ENCODE results near the gene INTS3.

Gene INTS3

DNA sequence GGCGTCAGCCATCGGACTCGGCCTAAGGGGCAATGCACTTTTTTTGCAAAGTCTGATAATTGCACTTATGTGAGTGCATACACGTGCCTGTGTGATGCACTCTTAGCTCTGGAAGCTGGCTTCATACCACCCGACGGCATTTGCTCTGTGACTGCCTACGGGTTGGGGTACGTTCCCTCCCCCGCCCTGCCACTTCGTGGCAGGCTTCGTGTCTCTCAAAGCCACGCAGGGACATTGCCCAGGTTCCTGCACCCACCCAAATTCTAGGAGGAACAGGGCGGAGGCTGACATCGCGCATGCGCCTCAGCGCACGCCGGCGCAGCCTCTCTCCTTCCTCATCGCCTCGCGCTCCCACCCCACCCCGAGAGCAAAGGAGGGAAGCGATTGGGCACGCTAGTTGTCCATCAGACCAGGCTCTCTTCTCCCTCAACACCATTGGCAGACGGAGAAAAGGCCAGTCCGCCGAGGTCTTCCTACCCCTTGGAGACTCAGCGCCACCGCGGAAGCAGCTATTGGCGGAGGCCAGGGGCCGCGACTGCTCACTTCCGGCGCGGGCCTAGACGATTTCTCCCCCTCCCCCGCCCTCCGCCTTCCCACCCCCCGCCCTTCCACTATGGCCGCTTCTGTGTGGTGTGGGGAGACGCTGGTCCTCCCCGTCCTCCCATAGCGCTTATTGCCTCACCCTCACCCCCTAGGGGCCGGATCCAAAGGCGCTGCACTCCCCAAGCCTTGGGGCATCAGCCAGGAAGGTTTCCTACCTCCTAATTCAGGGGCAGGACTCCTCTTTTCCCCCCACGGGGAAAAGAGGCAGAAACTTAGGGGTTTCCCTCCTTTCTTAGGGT is at the start of gene INTS3:
TSS of gene INTS3 (plus strand) at position 588 of the 842 bp plus-strand sequence. CDS start 585 bp downstream, outside the sequence.
- peak; percentile 97 for DNase-seq

GRCh38 chr1:153678519-153679336 is 49.1 kb upstream of the INTS3 start, which contains the start of gene NPR1:
TSS of gene NPR1 (plus strand) at chr1:153678688. CDS start at chr1:153679109, 421 bp downstream.
- DNase-seq, result peak; percentile 25

- peak; percentile 42 for DNase-seq
Observed at GRCh38 chr1:153679337-153680119, 48.3 kb upstream of the INTS3 start.

GRCh38 chr1:153680120-153680403 is 47.8 kb upstream of the INTS3 start:
- DNase-seq, result no peak

- DNase-seq, result no peak
Observed at GRCh38 chr1:153682730-153683129, 45.1 kb upstream of the INTS3 start.

GRCh38 chr1:153683854-153684253 is 44.0 kb upstream of the INTS3 start:
- no peak for DNase-seq

DNA sequence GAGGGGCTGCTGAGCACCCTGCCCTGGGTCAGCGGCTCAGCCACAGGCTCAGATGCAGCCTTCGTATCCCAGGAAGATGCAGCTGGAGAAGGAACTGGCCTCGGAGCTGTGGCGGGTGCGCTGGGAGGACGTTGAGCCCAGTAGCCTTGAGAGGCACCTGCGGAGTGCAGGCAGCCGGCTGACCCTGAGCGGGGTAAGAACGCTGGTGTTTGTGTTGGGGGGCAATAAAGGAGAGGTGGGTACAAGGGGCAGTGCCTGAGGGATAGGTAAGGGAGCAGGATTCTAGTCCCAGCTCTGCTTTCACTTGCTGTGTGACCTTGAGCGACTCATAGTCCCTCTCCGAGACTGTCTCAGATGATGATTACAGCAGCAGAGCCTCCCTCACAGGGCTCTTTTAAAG is 43.0 kb upstream of the INTS3 start:
- no peak for DNase-seq

- no peak for DNase-seq
Observed at GRCh38 chr1:153685544-153686340, 42.1 kb upstream of the INTS3 start.

- DNase-seq, result no peak
Observed at GRCh38 chr1:153687346-153688125, 40.3 kb upstream of the INTS3 start.

GRCh38 chr1:153688276-153688675 is 39.6 kb upstream of the INTS3 start:
- no peak for DNase-seq

DNA sequence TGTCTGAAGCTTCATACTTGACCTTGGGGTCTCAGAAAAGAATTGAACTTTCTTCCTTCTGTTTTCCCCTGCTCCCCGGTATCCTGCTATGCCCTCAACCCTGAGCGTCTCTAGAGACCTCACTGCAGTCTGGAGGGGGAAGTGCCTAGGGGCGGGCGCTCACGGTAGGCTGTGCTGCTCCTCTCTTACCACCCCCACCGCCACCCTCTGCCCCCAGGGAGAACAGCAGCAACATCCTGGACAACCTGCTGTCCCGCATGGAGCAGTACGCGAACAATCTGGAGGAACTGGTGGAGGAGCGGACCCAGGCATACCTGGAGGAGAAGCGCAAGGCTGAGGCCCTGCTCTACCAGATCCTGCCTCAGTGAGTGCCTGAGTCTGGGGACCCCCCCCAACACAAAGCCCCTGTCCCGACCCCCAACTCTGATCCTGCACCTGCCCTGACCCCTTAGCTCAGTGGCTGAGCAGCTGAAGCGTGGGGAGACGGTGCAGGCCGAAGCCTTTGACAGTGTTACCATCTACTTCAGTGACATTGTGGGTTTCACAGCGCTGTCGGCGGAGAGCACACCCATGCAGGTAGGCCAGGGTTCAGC is 39.0 kb upstream of the INTS3 start:
- no peak for DNase-seq

GRCh38 chr1:153693466-153693865 is 34.4 kb upstream of the INTS3 start:
- DNase-seq, result no peak

DNA sequence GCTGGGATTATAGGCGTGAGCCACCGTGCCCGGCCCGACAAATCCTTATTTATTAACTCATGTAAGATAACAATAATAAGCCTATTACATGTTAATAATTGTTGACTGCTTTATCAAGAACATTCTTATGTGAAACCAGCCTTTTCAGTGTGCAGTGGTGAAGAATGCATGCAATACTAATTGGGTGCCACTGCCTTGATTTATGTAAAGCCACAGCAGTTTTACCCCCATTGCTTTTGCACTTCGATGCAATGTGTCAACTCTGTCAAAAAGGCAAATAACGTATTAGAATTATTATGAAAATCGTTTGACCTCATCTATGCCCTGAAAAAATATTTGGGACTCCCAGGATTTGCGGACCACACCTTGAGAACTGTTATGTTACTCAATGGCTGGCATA is 31.1 kb upstream of the INTS3 start:
- no peak for DNase-seq

- DNase-seq, result no peak
Observed at GRCh38 chr1:153697191-153698019, 30.4 kb upstream of the INTS3 start.

DNA sequence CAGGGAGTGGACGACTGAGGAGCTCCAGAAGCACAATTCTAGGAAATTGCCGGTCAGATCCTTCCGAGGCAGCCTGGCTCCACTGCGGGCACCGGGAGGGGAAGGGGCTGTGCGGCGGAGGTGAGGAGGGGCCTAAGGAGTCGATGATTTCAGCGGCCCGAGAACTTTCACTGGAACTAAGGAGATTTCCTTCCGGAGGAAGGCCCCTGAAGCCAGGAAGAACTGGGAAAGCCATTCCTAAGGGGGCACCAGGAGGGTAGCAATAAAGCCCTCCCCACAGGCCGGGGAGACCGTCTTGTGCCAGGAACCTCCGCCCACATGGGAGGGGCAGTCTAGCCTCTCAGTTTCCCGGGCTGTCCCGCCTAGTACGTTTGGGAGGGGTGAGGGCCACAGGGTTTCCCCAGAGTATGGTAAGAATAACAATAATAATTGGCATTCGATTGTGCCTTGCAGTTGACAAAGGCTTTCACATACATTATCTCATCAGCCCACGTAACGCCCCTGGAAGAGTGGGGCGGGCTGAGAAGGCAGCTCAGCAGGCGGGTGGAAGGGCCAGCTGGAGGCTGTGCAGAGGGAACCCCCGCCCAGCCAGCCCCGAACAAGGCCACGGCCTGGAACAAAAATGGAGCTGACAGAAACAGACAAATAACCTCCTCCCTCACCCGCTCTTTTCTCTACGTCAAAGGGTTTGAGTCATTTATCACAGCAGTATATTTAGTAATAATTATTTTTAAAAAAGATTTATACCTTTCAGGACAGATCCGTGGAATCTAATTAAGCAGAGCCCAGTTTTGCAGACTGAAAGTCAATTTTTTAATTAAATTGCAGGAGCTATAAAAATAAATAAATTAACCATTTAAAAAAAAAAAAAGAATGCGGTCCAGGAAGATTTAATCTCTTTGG is 29.6 kb upstream of the INTS3 start:
- no peak for DNase-seq

- DNase-seq, result no peak
Observed at GRCh38 chr1:153698923-153699714, 28.7 kb upstream of the INTS3 start.

DNA sequence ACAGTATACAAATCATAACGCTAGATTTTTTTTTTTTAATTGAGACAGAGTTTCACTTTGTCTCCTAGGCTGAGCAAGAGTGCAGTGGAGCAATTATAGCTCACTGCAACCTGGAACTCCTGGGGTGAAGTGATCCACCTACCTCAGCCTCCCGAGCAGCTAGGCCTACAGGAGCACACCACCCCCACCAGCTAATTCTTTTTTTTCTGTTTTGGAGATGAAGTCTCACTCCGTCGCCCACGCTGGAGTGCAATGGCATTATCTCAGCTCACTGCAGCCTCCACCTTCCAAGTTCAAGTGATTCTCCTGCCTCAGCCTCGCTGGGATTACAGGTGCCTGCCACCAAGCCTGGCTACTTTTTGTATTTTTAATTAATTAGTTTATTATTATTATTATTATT is 28.1 kb upstream of the INTS3 start:
- DNase-seq, result no peak

DNA sequence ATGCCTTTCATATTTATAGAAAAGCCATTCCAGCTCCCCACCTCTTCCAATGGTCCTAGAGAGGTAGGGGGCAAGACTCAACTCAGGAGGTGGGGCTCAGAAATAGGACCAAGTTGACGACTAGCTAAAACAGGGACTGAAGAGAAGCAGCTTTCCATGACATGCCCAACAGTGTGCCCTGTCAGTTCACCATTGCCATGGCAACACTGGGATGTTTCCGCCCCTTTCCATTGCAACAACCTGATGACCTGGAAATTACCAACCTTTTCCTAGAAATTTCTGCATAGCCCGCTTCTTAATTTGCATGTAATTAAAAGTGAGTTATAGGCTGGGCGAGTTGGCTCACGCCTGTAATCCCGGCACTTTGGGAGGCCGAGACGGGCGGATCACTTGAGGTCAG is 22.4 kb upstream of the INTS3 start:
- no peak for DNase-seq

Measured in activated CD8-positive, alpha-beta memory T cell treated with anti-CD3 and anti-CD28 coated beads, Interleukin-2, amount 50 U/mL, for 4 hours (primary cell).